Measurements from ENCODE around the gene BATF3. TPM values are rescaled to one million over a fixed set of nuclear protein-coding genes. Genes with fewer than 3 reads are reported as not detected.

The BATF3 gene
- total RNA-seq, 4 donors from 2014 or later: 0.74 to 2.1 (median 0.84) TPM; not detected in 1

GRCh38 chr1:212637902-212638301 lies 61.7 kb downstream of the BATF3 start:
- WGBS, 2 donors: 74 to 79% methylated on average over 5 of the region's 5 CpGs
- H3K4me3 ChIP-seq (ENCODE audit: low read depth, poor library complexity, severe bottlenecking): no peak overlapping the region

More at GRCh38 chr1:212637902-212638301, 61.7 kb downstream of the BATF3 start:
- intact Hi-C loops (cut with DNase I; ENCODE audit: low total_unique reads): no loop called here
- TF ChIP-seq CTCF (IDR thresholded peaks at IDR 0.05) (no peak), POLR2A (IDR thresholded peaks at IDR 0.05) (no peak)
- DNase-seq (ENCODE audit: low spot score in 2 of 2): no peak

Other genes starting within 250 kb of the BATF3 start
- 10 to 100 TPM in 3 of 4 donors, 1 to 10 TPM in 1; 8.2 to 71.6 (median 17.2) TPM for gene ATF3, start 91.1 kb downstream of the BATF3 start, total RNA-seq
- 10 to 100 TPM; 13.9 to 41.8 (median 30.0) TPM for gene NSL1, start 91.9 kb upstream of the BATF3 start, total RNA-seq
- gene TATDN3, start 92.1 kb upstream of the BATF3 start, total RNA-seq: 10 to 100 TPM in 3 of 4 donors, 1 to 10 TPM in 1; 6.0 to 16.1 (median 13.1) TPM
- not detected for gene SPATA45, start 147.8 kb upstream of the BATF3 start, total RNA-seq
- 1 to 10 TPM; 1.9 to 9.1 (median 2.8) TPM for gene FLVCR1, start 158.4 kb upstream of the BATF3 start, total RNA-seq